K562 (cell line): ENCODE measurements around the gene EFCAB8. TPM values are rescaled to one million over a fixed set of nuclear protein-coding genes. Genes with fewer than 3 reads are reported as not detected.

ENCODE experiments used
- ATAC-seq: fragments of 200-7000 bp; cut with Tn5 transposase; 3 replicates; pipeline ENCODE4 v1.9.1; 2020; ENCODE audit warnings: moderate library complexity
- BruUV-seq: library from RNA; stranded (reverse); fragments of 400-500 nt; replicated peaks from 2 replicates; lab custom pipeline; 2021; lab: Mats Ljungman, UMichigan
- CTCF ChIA-PET: fragments of 300-600 bp; formaldehyde crosslinking; extraction: SDS; loops from one replicate; lab custom pipeline; 2021; ENCODE audit warnings: low intra/inter-chr PET ratio; lab: Yijun Ruan, JAX
- POLR2A ChIA-PET: fragments of 300-600, 350-650 bp; sonication (Branson Sonifier 250); formaldehyde crosslinking; extraction: SDS; loops from one replicate; lab custom pipeline; 2021; ENCODE audit warnings: antibody characterized with exemption, inconsistent platforms; lab: Yijun Ruan, JAX
- DNase-seq, 4 experiments: peaks; one replicate each; pipeline versions ENCODE4 v3.0.0 to v3.0.0-alpha.2; 2011 to 2018; ENCODE audit warnings: low spot score in 3 of 4, mixed read lengths in 3 of 4; ENCODE audit errors: extremely low read depth in 1 of 4
- FAIRE-seq: peaks from 2 replicates; lab custom pipeline; 2011; peaks lifted over from hg19 to GRCh38; lab: Jason Lieb, UNC
- H2AFZ ChIP-seq: 2 replicates; pipeline ENCODE4 v1.6.0; 2011; ENCODE audit warnings: low read depth, low read length, control low read depth, inconsistent platforms
- H3K27ac ChIP-seq: fragments of 200-600 bp; 3 replicates; pipeline ENCODE4 v1.8.0; 2011; ENCODE audit warnings: low read depth, mild to moderate bottlenecking, control low read depth, inconsistent platforms, low read length, moderate library complexity, mixed read lengths; ENCODE audit errors: extremely low read depth
- H3K27me3 ChIP-seq, 2 experiments: fragments of 300-600 bp in 1 of 2; 2 replicates in 1 of 2; 3 replicates in 1 of 2; pipeline versions ENCODE4 v1.6.0 to v1.8.0; 2011; ENCODE audit warnings: inconsistent platforms in 2 of 2, low read length in 2 of 2, mild to moderate bottlenecking in 1 of 2, mixed read lengths in 1 of 2, moderate library complexity in 1 of 2; ENCODE audit not compliant: control insufficient read depth in 2 of 2, insufficient read depth in 2 of 2
- H3K36me3 ChIP-seq: fragments of 300-600 bp; 3 replicates; pipeline ENCODE4 v1.8.0; 2011; ENCODE audit warnings: mild to moderate bottlenecking, low read length, inconsistent platforms; ENCODE audit not compliant: control insufficient read depth, insufficient read depth
- H3K4me1 ChIP-seq, 2 experiments: fragments of 200-600 bp in 1 of 2; replicated peaks in 1 of 2; 2 replicates in 1 of 2; 3 replicates in 1 of 2; pipeline versions ENCODE4 v1.5.1 to v1.8.0; 2011; ENCODE audit warnings: inconsistent platforms in 2 of 2, low read length in 2 of 2, mild to moderate bottlenecking in 1 of 2, mixed read lengths in 1 of 2, moderate library complexity in 1 of 2; ENCODE audit not compliant: control insufficient read depth in 2 of 2, insufficient read depth in 2 of 2
- H3K4me2 ChIP-seq: 2 replicates; pipeline ENCODE4 v1.6.1; 2011; ENCODE audit warnings: low read length, control low read depth, inconsistent platforms, mixed read lengths; ENCODE audit not compliant: insufficient read depth
- H3K4me3 ChIP-seq: fragments of 200-600 bp; sonication (generic), shearing (Covaris generic); 2 replicates; pipeline ENCODE4 v1.5.1; 2016; ENCODE audit warnings: control low read depth, inconsistent platforms
- H3K79me2 ChIP-seq: fragments of 200-600 bp; 3 replicates; pipeline ENCODE4 v1.8.0; 2011; ENCODE audit warnings: low read length, inconsistent platforms; ENCODE audit not compliant: control insufficient read depth, insufficient read depth
- H3K9ac ChIP-seq, 2 experiments: 2 replicates each; pipeline versions ENCODE4 v1.6.0 to v1.6.1; 2011; ENCODE audit warnings: low read depth in 2 of 2, low read length in 2 of 2, control low read depth in 1 of 2, inconsistent platforms in 1 of 2, mild to moderate bottlenecking in 1 of 2, mixed read lengths in 1 of 2; ENCODE audit not compliant: insufficient read depth in 1 of 2
- H3K9me1 ChIP-seq: one replicate; pipeline ENCODE4 v1.6.0; 2011; ENCODE audit warnings: inconsistent platforms, mild to moderate bottlenecking, low read length, moderate library complexity; ENCODE audit not compliant: control insufficient read depth, insufficient read depth
- H3K9me3 ChIP-seq: replicated peaks from 2 replicates; pipeline ENCODE4 v1.5.1; 2011; ENCODE audit warnings: low read depth, low read length, inconsistent platforms; ENCODE audit not compliant: control insufficient read depth, insufficient read depth
- H4K20me1 ChIP-seq: replicated peaks from 2 replicates; pipeline ENCODE4 v1.6.1; 2011; ENCODE audit warnings: low read length, inconsistent platforms, mixed read lengths; ENCODE audit not compliant: control insufficient read depth, insufficient read depth
- CREM ChIP-seq: IDR thresholded peaks from 2 replicates; pipeline ENCODE4 v1.6.1; 2014; ENCODE audit warnings: antibody characterized with exemption, low read depth
- SOX6 ChIP-seq: fragments of 450-650 bp; IDR thresholded peaks from 2 replicates; pipeline ENCODE4 v1.6.1; 2014; ENCODE audit warnings: mild to moderate bottlenecking
- WGBS: fragments of 100-300 bp; shearing (Covaris generic); methylation state at CpG from one replicate; pipeline ENCODE4 v1.1.6; 2016; ENCODE audit warnings: low coverage, mixed read lengths; ENCODE audit not compliant: insufficient coverage; ENCODE audit errors: missing lambda C conversion rate; 5-methylcytosine and 5-hydroxymethylcytosine counted together
- in situ Hi-C: fragments of 300-500 bp; cut with MboI; formaldehyde crosslinking; loops from 4 replicates; pipeline ENCODE4 v1.15.0; 2018; ENCODE audit warnings: inconsistent platforms, mixed read lengths
- intact Hi-C: fragments of 100-400 bp; cut with micrococcal nuclease; formaldehyde crosslinking; loops from 2 replicates; pipeline ENCODE4 v1.14.2; 2022
- polyA plus RNA-seq, 8 experiments: library from polyadenylated mRNA; depleted of rRNA in 4 of 8; stranded (reverse) in 5 of 8; unstranded in 3 of 8; fragments of >200 nt; fragmentation: Nextera tagmentation in 2 of 8; fragmentation: Illumina TruSeq in 1 of 8; extraction: Ambion mirVana in 2 of 8; extraction: Trizol in 1 of 8; gene quantifications; 2 replicates each; pipeline versions ENCODE4 v1.2.1 to v1.2.3, GENCODE V29; 2011 to 2014; ENCODE audit warnings: inconsistent platforms in 1 of 8, missing spikeins in 1 of 8
- total RNA-seq, 7 experiments: library from RNA; depleted of rRNA in 6 of 7; stranded (reverse); fragments of >200 nt in 6 of 7; fragmentation: Illumina TruSeq in 2 of 7; extraction: Trizol in 2 of 7; gene quantifications; 2 replicates each; pipeline versions ENCODE4 v1.2.1 to v1.2.3, GENCODE V29; 2011 to 2021; ENCODE audit warnings: low replicate concordance in 1 of 7
- TF ChIP-seq, protein P1 (sequence below), 2 experiments: fragments of 450-650 bp; IDR thresholded peaks; 2 replicates each; pipeline ENCODE4 v1.6.1; 2016

The EFCAB8 gene
- total and polyA plus RNA-seq, 9 of the 15 experiments (the other 6 are each of a cell fraction or from before 2014, with no cell fraction given) = 0.03 to 0.18 (median 0.11) TPM; not detected in 6

DNA sequence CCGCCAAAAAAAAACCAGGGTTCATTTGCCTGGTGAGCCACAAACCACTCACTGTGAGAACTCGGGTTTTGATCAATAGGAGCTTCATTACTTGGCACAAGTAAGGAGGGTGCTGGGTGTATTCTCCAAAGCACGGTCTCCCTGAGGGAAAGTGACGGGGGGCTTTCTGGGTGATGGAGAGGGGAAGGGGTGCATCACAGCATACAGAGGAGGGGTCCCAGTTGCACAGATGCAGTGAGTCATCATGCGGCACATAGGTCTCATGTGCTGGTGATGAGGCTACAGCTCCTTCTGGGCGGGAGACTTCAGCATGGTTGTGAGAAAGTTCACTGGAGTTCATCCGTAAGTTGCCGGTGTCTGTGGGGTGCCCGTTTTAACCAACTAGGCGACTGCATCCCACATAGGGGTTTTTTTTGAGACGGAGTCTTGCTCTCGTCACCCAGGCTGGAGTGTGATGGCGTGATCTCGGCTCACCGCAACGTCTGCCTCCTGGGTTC, 109.3 kb downstream of the EFCAB8 start:
- H3K4me3 ChIP-seq = no peak overlapping the region
- peaks cover 28 to 64% of the 10 kb centered on the region in 2 experiments for H3K27me3 ChIP-seq
- H3K79me2 ChIP-seq = no peaks in the 10 kb centered on the region
- FAIRE-seq (no peak), DNase-seq (no peak), ATAC-seq (no peak)
- H3K4me2 ChIP-seq = no peak overlapping the region
- H3K27ac ChIP-seq = no peak overlapping the region
- TF ChIP-seq CREM (no peak), SOX6 (no peak)
- TF ChIP-seq, protein P1, sequence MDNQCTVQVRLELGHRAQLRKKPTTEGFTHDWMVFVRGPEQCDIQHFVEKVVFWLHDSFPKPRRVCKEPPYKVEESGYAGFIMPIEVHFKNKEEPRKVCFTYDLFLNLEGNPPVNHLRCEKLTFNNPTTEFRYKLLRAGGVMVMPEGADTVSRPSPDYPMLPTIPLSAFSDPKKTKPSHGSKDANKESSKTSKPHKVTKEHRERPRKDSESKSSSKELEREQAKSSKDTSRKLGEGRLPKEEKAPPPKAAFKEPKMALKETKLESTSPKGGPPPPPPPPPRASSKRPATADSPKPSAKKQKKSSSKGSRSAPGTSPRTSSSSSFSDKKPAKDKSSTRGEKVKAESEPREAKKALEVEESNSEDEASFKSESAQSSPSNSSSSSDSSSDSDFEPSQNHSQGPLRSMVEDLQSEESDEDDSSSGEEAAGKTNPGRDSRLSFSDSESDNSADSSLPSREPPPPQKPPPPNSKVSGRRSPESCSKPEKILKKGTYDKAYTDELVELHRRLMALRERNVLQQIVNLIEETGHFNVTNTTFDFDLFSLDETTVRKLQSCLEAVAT (IDR thresholded peaks at IDR 0.05) = no peak
- peaks cover 5 to 8% of the 10 kb centered on the region in 2 experiments; a peak in 3 of 5 replicates for H3K4me1 ChIP-seq
- no peaks in the 10 kb centered on the region for H3K9me3 ChIP-seq
- H2AFZ ChIP-seq = no peak overlapping the region
- 3% methylated on average over 12 of the region's 16 CpGs for WGBS
- ChIA-PET POLR2A (interaction anchor here (0.8 kb wide), 1 partner anchor 23 kb away, joined by 4 read pairs; no protein-coding TSS in a partner anchor), CTCF (no interaction called here)
- H3K9ac ChIP-seq = no peak overlapping the region
- H4K20me1 ChIP-seq = no peaks in the 10 kb centered on the region; the same call in 1 of the 2 replicates
- in situ Hi-C loops (no loop called here), intact Hi-C loops (no loop called here)
- no peaks in the 10 kb centered on the region for H3K36me3 ChIP-seq
- no TSS peak for BruUV-seq
- no peaks in the 10 kb centered on the region for H3K9me1 ChIP-seq
